Measurements from ENCODE around the gene DPH1.

The DPH1 gene

DNA sequence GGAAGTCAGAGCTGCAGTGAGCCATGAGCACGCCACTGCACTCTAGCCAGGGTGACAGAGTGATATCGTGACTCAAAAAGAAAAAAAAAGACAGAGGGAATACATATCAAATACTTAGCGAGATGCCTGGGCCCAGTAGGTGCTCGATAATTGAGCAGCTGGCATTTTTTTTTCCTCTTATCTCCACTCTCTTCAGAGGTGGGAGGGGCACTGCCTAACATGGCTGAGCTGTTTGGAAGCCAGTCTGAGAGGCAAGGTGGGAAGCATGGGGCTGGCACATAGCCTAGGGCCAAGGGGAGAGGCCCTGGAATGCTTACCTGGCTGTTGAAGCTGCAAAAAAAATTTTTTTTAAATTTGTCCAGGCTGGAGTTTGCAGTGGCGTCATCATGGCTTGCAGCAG, 63.4 kb downstream of the DPH1 start:
- no peaks in the 10 kb centered on the region for H3K79me2 ChIP-seq (ENCODE audit: low read length)
- no peaks in the 10 kb centered on the region for H4K20me1 ChIP-seq (ENCODE audit: insufficient read depth, low read length)
- no peak overlapping the region for H3K4me3 ChIP-seq (ENCODE audit: low read length)
- no peaks in the 10 kb centered on the region for H3K9me3 ChIP-seq (ENCODE audit: insufficient read depth, low read length)
- no peak overlapping the region for H3K9ac ChIP-seq (ENCODE audit: low read length)
- no peaks in the 10 kb centered on the region for H3K36me3 ChIP-seq (replicated peaks; ENCODE audit: low read depth, low read length)
- no peak overlapping the region for H3K4me2 ChIP-seq (ENCODE audit: low read length)
- H3K27me3 ChIP-seq (ENCODE audit: low read depth, low read length): peaks cover 11% of the 10 kb centered on the region; the same call in 1 of the 2 replicates
- no peak overlapping the region for H3K27ac ChIP-seq (ENCODE audit: low read length)
- H2AFZ ChIP-seq (ENCODE audit: low read depth, low read length): no peak overlapping the region
- TF ChIP-seq, protein P1, sequence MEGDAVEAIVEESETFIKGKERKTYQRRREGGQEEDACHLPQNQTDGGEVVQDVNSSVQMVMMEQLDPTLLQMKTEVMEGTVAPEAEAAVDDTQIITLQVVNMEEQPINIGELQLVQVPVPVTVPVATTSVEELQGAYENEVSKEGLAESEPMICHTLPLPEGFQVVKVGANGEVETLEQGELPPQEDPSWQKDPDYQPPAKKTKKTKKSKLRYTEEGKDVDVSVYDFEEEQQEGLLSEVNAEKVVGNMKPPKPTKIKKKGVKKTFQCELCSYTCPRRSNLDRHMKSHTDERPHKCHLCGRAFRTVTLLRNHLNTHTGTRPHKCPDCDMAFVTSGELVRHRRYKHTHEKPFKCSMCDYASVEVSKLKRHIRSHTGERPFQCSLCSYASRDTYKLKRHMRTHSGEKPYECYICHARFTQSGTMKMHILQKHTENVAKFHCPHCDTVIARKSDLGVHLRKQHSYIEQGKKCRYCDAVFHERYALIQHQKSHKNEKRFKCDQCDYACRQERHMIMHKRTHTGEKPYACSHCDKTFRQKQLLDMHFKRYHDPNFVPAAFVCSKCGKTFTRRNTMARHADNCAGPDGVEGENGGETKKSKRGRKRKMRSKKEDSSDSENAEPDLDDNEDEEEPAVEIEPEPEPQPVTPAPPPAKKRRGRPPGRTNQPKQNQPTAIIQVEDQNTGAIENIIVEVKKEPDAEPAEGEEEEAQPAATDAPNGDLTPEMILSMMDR (IDR thresholded peaks at IDR 0.05; ENCODE audit: low read depth, low read length): no peak
- TF ChIP-seq EZH2phosphoT487 (IDR thresholded peaks at IDR 0.05; ENCODE audit: low read depth): no peak
- peaks cover 22% of the 10 kb centered on the region for H3K4me1 ChIP-seq (ENCODE audit: low read length)
